Forelimb muscle (tissue), 1 donor: Measurements from ENCODE around the gene ADAMTSL4. TPM values are rescaled to one million over a fixed set of nuclear protein-coding genes. Genes with fewer than 3 reads are reported as not detected.

Experiments
- DNase-seq: peaks from one replicate; pipeline ENCODE4 v3.0.0-alpha.2; 2013; ENCODE audit warnings: low read depth
- polyA plus RNA-seq: library from polyadenylated mRNA; unstranded; fragments of 120-200 nt; gene quantifications from one replicate; pipeline ENCODE4 v1.2.1, GENCODE V29; 2013; ENCODE audit not compliant: insufficient read length

The ADAMTSL4 gene
- 52.0 TPM for polyA plus RNA-seq

GRCh38 chr1:150548632-150549495, at the start of gene ADAMTSL4:
Gene ADAMTSL4 (plus strand): TSS chr1:150549408. CDS start chr1:150552289, 2,881 bp downstream.
- no peak for DNase-seq

- DNase-seq: no peak
Observed at GRCh38 chr1:150505431-150505830, 43.8 kb upstream of the ADAMTSL4 start.

- no peak for DNase-seq
Observed at GRCh38 chr1:150507912-150508864, 41.0 kb upstream of the ADAMTSL4 start, which contains the start of gene ECM1. Gene ECM1 (plus strand): TSS chr1:150508109. CDS start chr1:150508210, 101 bp downstream.

- no peak for DNase-seq
Observed at GRCh38 chr1:150508982-150509381, 40.2 kb upstream of the ADAMTSL4 start.

GRCh38 chr1:150511551-150511950, 37.7 kb upstream of the ADAMTSL4 start:
- DNase-seq: no peak

GRCh38 chr1:150511985-150512660, 37.1 kb upstream of the ADAMTSL4 start:
- DNase-seq: no peak

GRCh38 chr1:150512846-150513245, 36.4 kb upstream of the ADAMTSL4 start:
- no peak for DNase-seq

- DNase-seq: no peak
Observed at GRCh38 chr1:150513351-150513791, 35.8 kb upstream of the ADAMTSL4 start.

- DNase-seq: no peak
Observed at GRCh38 chr1:150514260-150514659, 34.9 kb upstream of the ADAMTSL4 start.

GRCh38 chr1:150514913-150515327, 34.3 kb upstream of the ADAMTSL4 start:
- no peak for DNase-seq

GRCh38 chr1:150515328-150516049, 33.7 kb upstream of the ADAMTSL4 start, which contains the start of gene FALEC:
Gene FALEC (plus strand): TSS chr1:150515752.
- DNase-seq: peak; percentile 79

GRCh38 chr1:150516050-150516591, 33.1 kb upstream of the ADAMTSL4 start:
- no peak for DNase-seq

GRCh38 chr1:150516616-150517015, 32.6 kb upstream of the ADAMTSL4 start:
- DNase-seq: no peak

GRCh38 chr1:150521196-150521968, 27.8 kb upstream of the ADAMTSL4 start:
- no peak for DNase-seq

GRCh38 chr1:150525348-150525747, 23.9 kb upstream of the ADAMTSL4 start:
- DNase-seq: no peak

- DNase-seq: no peak
Observed at GRCh38 chr1:150528196-150528595, 21.0 kb upstream of the ADAMTSL4 start.

GRCh38 chr1:150529017-150529416, 20.2 kb upstream of the ADAMTSL4 start:
- no peak for DNase-seq

- no peak for DNase-seq
Observed at GRCh38 chr1:150530491-150531159, 18.6 kb upstream of the ADAMTSL4 start.

- DNase-seq: no peak
Observed at GRCh38 chr1:150532860-150533259, 16.3 kb upstream of the ADAMTSL4 start.
